Astrocyte (in vitro differentiated cells and primary cell): Measurements from ENCODE around the gene RCAN3. TPM values are rescaled to one million over a fixed set of nuclear protein-coding genes. Genes with fewer than 3 reads are reported as not detected.

ENCODE experiments used
- DNase-seq: peaks from one replicate; pipeline ENCODE4 v3.0.0-alpha.2; 2010; ENCODE audit warnings: low read depth
- FAIRE-seq: peaks from 2 replicates; lab custom pipeline; 2011; peaks lifted over from hg19 to GRCh38; lab: Jason Lieb, UNC
- H2AFZ ChIP-seq: 2 replicates; pipeline ENCODE4 v1.6.0; 2012; ENCODE audit warnings: low read depth, low read length, inconsistent platforms
- H3K27ac ChIP-seq: 2 replicates; pipeline ENCODE4 v1.5.1; 2011; ENCODE audit warnings: low read depth, low read length, inconsistent platforms
- H3K27me3 ChIP-seq: 2 replicates; pipeline ENCODE4 v1.6.0; 2011; ENCODE audit warnings: low read length, inconsistent platforms; ENCODE audit not compliant: insufficient read depth
- H3K36me3 ChIP-seq: 2 replicates; pipeline ENCODE4 v1.5.1; 2011; ENCODE audit warnings: low read length, inconsistent platforms; ENCODE audit not compliant: insufficient read depth
- H3K4me1 ChIP-seq: 2 replicates; pipeline ENCODE4 v1.5.1; 2011; ENCODE audit warnings: low read length, inconsistent platforms; ENCODE audit not compliant: insufficient read depth
- H3K4me2 ChIP-seq: 2 replicates; pipeline ENCODE4 v1.6.0; 2012; ENCODE audit warnings: low read length, inconsistent platforms
- H3K4me3 ChIP-seq: 2 replicates; pipeline ENCODE4 v1.5.1; 2011; ENCODE audit warnings: low read depth, mild to moderate bottlenecking, low read length, inconsistent platforms; ENCODE audit not compliant: insufficient read depth
- H3K79me2 ChIP-seq: 2 replicates; pipeline ENCODE4 v1.6.0; 2012; ENCODE audit warnings: mild to moderate bottlenecking, low read length, inconsistent platforms; ENCODE audit not compliant: insufficient read depth
- H3K9ac ChIP-seq: 2 replicates; pipeline ENCODE4 v1.6.0; 2012; ENCODE audit warnings: mild to moderate bottlenecking, low read length, inconsistent platforms
- H3K9me3 ChIP-seq: 2 replicates; pipeline ENCODE4 v1.5.1; 2012; ENCODE audit warnings: low read depth, mild to moderate bottlenecking, low read length, inconsistent platforms; ENCODE audit not compliant: insufficient read depth
- H4K20me1 ChIP-seq: 2 replicates; pipeline ENCODE4 v1.6.0; 2012; ENCODE audit warnings: low read length, inconsistent platforms; ENCODE audit not compliant: insufficient read depth
- H3K27ac Mint-ChIP-seq: one replicate; pipeline ENCODE4 v1.8.0; 2021; ENCODE audit warnings: mild to moderate bottlenecking, mixed read lengths; ENCODE audit not compliant: unreplicated experiment
- H3K27me3 Mint-ChIP-seq: one replicate; pipeline ENCODE4 v1.8.0; 2021; ENCODE audit warnings: low read depth, mixed read lengths; ENCODE audit not compliant: unreplicated experiment
- H3K36me3 Mint-ChIP-seq: one replicate; pipeline ENCODE4 v1.8.0; 2021; ENCODE audit warnings: low read depth, mixed read lengths; ENCODE audit not compliant: unreplicated experiment
- H3K4me1 Mint-ChIP-seq: one replicate; pipeline ENCODE4 v1.8.0; 2021; ENCODE audit warnings: low read depth, mixed read lengths; ENCODE audit not compliant: unreplicated experiment
- H3K4me3 Mint-ChIP-seq: one replicate; pipeline ENCODE4 v1.8.0; 2021; ENCODE audit warnings: mild to moderate bottlenecking, moderate library complexity, mixed read lengths; ENCODE audit not compliant: unreplicated experiment
- H3K9me3 Mint-ChIP-seq: one replicate; pipeline ENCODE4 v1.8.0; 2021; ENCODE audit warnings: mild to moderate bottlenecking, mixed read lengths; ENCODE audit not compliant: unreplicated experiment
- CTCF ChIP-seq: IDR thresholded peaks from 2 replicates; pipeline ENCODE4 v1.5.1; 2011; ENCODE audit warnings: low read depth, mild to moderate bottlenecking, inconsistent platforms, low read length, moderate library complexity; ENCODE audit not compliant: insufficient read depth
- EZH2 ChIP-seq: IDR thresholded peaks from 2 replicates; pipeline ENCODE4 v1.6.1; 2012; ENCODE audit warnings: mild to moderate bottlenecking, low read length, inconsistent platforms; ENCODE audit not compliant: insufficient read depth
- total RNA-seq: library from RNA; stranded (reverse); gene quantifications from 2 replicates; pipeline ENCODE4 v1.2.1, GENCODE V29; 2021

Gene RCAN3
- total RNA-seq, 1 donor from 2014 or later, result 17.7 TPM

- H3K27ac Mint-ChIP-seq, result peak overlapping the region; percentile 34
- Histone ChIP-seq H3K36me3 (no peaks in the 10 kb centered on the region), H3K27ac (no peak overlapping the region), H3K27me3 (no peaks in the 10 kb centered on the region), H3K9ac (no peak overlapping the region), H3K9me3 (no peaks in the 10 kb centered on the region), H3K4me2 (no peak overlapping the region), H2AFZ (no peak overlapping the region), H4K20me1 (no peaks in the 10 kb centered on the region), H3K4me3 (no peak overlapping the region), H3K4me1 (peaks cover 6% of the 10 kb centered on the region), H3K79me2 (no peaks in the 10 kb centered on the region)
- no peaks in the 10 kb centered on the region for H3K9me3 Mint-ChIP-seq
- TF ChIP-seq CTCF (no peak), EZH2 (no peak)
- peak; percentile 60 for FAIRE-seq
- no peak overlapping the region for H3K4me3 Mint-ChIP-seq
- H3K4me1 Mint-ChIP-seq, result peaks cover 23% of the 10 kb centered on the region
- DNase-seq, result peak; percentile 55
- peaks cover 2% of the 10 kb centered on the region for H3K27me3 Mint-ChIP-seq
- H3K36me3 Mint-ChIP-seq, result no peaks in the 10 kb centered on the region
Observed at GRCh38 chr1:24540906-24541710, 38.5 kb downstream of the RCAN3 start.

- Histone ChIP-seq H3K27me3 (no peaks in the 10 kb centered on the region), H2AFZ (no peak overlapping the region), H4K20me1 (no peaks in the 10 kb centered on the region), H3K4me3 (no peak overlapping the region), H3K36me3 (no peaks in the 10 kb centered on the region), H3K79me2 (no peaks in the 10 kb centered on the region), H3K4me1 (peaks cover 6% of the 10 kb centered on the region), H3K27ac (no peak overlapping the region), H3K9ac (no peak overlapping the region), H3K4me2 (no peak overlapping the region), H3K9me3 (no peaks in the 10 kb centered on the region)
- FAIRE-seq, result no peak
- H3K27me3 Mint-ChIP-seq, result peaks cover 2% of the 10 kb centered on the region
- peak; percentile 33 for TF ChIP-seq CTCF
- TF ChIP-seq EZH2, result no peak
- H3K4me3 Mint-ChIP-seq, result no peak overlapping the region
- DNase-seq, result no peak
- H3K27ac Mint-ChIP-seq, result no peak overlapping the region
- H3K4me1 Mint-ChIP-seq, result peaks cover 19% of the 10 kb centered on the region
- no peaks in the 10 kb centered on the region for H3K9me3 Mint-ChIP-seq
- H3K36me3 Mint-ChIP-seq, result no peaks in the 10 kb centered on the region
Observed at GRCh38 chr1:24541711-24542346, 39.2 kb downstream of the RCAN3 start.
